IPS DF 4.7 (cell line): ENCODE data around the gene CNTN4.
"Not testable (repeated sequence)": the region's sequence is repeated elsewhere in the genome, so short reads cannot be mapped to it uniquely, and the experiment has no call there.

Source experiments
- DNase-seq: peaks from one replicate; pipeline ENCODE4 v3.0.0-alpha.2; 2013; ENCODE audit warnings: low spot score; ENCODE audit errors: extremely low read depth

Gene CNTN4

DNA sequence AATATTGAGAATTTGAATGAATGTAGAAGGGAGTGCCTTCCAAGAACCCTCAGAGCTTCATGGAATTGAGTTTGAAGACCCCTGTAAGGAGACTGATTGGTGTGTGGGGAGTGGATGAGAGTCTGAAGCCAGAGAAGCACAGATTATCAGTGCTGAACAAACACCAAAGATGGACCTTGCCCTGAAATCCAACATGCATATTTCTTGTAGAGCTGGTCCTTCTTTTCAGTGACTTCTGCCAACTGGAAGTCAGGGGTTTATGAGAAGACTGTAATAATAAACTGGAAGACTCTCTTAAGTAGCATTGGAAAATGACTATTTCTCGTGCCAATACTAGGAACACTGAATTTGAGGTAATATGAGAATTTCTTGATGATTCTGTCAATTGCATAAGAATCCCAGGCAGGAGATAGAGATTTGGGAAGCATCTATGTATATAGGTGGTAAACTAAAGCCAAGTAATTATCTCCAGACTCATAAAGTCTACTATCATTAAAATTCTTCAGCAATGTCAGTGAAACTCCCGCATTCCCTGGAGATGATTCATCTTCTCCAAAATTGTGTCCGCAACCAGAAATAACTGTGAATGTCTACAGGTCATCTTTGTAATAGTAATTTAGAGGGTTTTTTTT lies 797.8 kb downstream of the CNTN4 start:
- no peak for DNase-seq

DNA sequence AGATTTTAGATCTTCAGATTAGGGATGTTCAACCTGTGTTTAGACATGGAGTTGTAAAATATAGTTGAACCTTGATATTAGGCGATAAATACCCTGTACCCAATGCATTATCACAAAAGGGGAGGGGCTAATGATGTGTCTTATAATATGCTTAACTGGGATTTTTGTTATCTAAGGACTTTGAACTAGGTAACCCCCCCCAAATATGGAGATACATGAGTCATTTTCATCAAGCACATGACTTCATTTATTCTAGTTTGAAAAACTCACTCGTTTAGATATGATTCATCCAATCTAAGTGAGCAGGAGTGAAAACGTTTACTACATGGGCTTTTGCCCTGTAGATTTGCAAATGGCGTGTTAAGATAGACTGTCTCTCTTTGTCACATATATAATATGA lies 799.2 kb downstream of the CNTN4 start:
- no peak for DNase-seq

DNA sequence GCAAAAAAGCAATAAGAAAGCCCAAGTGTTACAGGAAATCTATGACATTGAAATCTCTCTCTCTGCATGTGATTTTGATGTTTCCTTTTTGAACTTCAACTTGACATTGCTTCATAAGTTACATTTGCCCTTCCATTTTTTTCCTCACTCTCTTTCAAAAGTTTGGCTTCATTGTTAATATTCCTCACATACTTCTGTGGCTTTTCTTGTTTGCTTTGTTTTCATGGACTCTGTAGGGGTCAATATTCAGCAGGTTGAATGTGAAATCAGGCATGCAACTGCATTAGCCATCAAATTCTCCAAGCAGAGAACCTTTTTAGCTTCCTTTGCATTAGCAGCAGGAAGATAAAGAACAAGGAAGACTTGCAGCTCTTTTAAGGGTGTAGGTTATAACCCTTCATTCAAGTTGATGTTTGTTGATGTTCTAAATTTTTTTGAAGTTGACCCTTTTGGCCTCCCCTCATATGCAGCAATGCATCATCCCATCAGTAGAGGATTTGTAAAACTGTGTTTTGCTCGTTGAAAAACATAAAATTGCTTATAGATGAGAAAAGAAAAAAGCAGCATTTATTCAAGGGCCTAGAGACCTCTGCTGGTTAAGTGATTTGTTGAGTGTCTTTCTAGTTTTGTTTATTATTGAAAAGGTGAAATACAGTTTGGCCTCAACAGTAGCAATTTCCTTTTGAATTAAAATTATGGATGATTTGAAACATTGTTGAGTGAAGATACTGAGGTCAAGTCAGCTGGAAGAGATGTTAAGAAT lies 800.1 kb downstream of the CNTN4 start:
- DNase-seq, result no peak

DNA sequence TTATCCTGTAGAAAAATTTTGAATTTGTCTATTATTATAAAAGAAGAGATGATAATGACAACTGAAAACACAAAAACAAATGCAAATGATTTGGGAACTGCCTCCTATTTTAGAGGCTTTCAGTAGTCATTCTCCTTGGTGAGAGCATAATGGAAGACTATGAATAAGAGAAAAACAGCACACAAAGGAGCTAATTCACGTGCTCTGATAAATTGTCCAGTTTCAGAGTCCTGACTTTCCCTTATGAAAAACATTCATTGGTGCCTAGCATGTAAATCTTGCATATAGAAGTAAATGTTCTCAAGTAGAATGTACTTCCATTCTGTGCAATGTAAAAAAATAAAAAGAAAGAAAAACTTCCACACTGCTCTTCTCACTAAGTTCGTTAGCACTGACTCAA lies 805.4 kb downstream of the CNTN4 start:
- no peak for DNase-seq

DNA sequence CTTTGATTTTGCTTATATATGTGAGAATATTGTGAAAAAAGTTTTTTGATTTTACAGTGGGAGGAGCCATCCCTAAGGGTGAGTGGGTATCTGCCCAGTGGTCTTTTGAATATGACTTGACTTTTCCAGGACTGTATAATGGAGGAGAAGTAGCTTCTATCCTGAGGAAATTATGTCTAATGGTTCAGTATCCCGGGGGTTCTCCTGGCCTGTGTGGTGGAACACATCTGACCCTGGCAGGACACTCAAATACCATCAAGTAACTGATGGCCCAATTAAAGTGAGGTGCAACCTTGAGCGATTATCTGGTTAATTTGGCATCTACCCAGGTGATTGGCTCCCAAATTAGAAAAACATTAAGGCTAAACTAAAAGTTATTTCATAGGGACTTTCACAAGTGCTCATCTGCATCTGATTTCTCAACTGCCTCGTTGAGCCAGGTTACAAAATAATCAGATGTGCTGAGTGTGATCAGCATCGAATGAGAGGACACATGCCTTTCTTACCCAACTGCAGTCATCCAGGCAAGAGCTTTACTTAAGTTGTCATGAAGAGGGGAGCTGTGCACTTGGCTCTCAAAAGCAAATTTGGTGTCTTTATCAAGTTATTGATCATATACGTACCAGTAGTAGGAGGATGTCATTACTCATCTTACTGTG lies 810.2 kb downstream of the CNTN4 start:
- no peak for DNase-seq

DNA sequence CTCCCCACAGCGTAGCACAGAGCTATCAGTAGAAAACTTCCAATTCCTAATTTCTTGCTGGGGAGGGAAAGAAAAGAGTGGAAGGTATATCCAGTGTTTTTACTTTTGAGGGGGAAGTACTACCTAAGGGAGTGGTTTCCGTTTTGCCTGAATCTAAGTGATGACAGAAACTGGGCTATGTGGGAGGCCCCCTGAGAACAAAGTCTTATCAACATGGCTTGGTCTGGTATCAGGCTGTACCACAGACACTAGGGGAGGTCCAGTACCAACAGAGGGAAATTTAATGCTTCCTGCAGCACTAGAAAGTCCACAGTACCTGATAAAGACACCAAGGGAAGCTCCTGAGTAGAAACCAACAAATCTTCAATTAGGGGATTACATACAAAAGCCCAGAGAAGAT lies 812.3 kb downstream of the CNTN4 start:
- no peak for DNase-seq

DNA sequence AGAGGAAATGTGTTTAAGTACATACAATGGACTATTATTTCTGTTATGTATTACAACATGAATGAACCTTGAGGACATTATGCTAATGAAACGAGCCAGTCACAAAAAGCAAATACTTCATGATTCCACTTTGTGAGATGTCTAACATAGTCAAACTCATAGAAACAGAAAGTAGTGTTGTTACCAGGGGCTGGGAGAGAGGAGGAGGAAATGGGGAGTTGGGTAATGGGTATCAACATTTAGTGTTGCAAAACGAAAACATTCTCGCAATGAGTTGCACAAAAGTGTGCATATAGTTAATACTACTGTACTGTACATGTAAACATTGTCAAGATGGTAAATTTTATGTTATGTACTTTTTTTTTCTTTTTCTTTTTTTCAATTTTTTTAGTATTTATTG lies 817.2 kb downstream of the CNTN4 start:
- DNase-seq, result no peak

DNA sequence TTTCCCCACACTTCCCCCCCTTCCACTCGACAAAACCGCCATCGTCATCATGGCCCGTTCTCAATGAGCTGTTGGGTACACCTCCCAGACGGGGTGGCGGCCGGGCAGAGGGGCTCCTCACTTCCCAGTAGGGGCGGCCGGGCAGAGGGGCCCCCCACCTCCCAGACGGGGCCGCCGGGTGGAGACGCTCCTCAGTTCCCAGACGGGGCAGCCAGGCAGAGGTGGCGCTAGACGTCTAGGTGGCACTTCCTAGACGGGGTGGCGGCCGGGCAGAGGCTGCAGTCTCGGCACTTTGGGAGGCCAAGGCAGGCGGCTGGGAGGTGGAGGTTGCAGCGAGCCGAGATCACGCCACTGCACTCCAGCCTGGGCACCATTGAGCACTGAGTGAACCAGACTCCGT lies 818.0 kb downstream of the CNTN4 start:
- not testable (repeated sequence) for DNase-seq

DNA sequence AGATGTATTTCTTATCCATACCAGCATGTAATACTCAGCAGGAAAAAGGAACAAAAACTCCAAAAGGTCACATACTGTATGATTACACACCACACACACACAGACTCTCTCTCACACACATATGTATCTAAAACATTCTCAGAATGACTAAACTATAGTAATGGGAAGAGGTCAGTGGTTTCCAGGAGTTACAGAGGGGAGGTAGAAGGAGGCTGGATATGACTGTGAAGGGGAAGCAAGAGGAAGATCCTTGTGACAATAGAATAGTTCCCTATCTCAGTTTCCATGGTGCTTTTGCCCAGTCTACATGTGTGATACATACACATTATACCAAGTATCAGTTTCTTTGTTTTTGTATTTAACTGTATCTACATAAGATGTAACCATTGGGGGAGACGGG lies 821.4 kb downstream of the CNTN4 start:
- no peak for DNase-seq

DNA sequence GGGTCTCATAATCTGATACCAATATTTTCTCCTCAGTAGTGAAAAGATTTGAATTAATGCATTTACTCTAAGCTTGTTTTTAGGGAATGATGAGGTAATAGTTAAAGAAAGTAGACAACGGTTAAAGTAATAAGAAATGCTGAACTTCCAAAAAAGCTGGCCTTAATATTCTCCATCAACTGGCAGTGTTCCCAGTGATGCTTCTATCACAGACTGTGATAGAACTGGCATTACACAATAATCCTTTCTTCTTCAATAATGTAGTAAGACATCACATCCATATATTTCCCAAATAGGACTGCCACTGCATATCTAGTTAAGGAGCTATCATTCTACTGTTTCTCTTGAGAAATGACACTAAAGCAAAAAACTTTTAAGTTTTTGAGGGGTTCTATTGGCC lies 822.8 kb downstream of the CNTN4 start:
- DNase-seq, result no peak

DNA sequence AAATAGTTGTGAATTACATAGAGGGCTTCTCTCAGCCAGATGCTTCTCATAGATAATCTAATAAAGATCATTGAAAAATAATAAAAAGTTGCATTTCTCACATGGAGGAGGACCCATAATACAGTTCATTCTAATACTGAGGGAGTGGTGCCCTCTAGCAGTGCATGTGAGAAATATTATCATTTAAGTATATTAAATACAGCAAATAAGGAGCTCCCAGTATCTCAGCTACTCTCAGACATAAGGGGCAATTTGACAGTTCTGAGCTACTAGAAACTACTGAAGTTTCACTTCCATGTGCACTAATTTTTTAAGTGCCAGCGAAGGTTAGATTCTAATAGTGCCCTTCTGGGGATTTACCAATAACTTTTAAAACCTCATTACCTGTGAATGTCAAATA lies 823.2 kb downstream of the CNTN4 start:
- no peak for DNase-seq

DNA sequence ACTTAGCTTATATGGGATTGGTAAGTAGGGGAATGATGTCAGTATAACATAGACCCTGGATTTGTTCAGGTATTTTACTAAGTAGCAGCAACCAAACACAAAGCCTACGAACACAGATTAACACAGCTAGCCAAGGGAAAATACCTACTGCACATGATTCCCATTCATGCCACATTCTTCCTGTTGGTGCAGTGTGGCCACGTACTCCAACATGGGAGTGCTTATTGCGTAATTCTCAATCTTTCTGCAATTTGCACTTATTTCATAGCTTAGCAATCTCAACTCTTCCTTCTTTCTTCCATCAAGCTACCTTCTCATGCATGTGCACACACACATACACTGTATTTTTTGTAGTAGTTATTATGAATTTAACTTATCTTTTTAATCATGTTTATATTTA lies 824.7 kb downstream of the CNTN4 start:
- no peak for DNase-seq

DNA sequence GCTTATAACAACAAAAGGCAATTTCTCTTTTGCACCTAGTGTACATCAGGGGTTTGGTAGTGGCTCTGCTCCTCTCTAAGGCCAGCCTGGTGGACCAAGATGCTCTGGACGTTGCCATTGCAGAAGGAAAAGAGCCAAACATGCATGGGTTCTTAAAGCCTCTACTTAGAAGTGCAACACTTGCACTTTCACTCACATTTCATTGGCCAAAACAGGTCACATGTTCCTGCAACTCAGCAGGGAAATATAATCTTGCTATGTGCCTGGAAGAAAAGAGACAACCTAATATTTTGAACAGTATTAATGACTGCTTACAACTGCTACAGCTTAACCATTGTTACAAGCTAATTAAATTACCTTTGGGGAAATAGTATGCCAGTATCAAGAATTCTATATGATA lies 828.6 kb downstream of the CNTN4 start:
- no peak for DNase-seq

DNA sequence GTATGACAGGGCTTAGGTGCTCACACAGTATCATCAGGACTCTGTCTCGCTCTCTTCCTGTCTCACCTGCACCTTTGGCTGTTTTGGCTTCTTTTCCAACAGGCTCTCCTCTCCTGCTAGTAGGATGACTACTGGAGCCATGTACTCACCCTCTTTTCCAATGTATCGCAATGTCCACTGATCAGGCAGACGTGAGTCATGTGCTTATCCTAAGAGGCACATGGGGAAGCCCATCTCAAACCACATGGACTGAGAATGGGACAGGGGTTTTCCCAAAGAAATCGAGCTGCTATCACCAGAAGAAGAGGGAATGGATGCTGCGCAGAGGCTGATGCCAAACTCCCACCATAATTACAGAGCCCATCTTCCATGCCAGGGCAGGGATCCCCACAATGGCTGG lies 830.9 kb downstream of the CNTN4 start:
- no peak for DNase-seq

DNA sequence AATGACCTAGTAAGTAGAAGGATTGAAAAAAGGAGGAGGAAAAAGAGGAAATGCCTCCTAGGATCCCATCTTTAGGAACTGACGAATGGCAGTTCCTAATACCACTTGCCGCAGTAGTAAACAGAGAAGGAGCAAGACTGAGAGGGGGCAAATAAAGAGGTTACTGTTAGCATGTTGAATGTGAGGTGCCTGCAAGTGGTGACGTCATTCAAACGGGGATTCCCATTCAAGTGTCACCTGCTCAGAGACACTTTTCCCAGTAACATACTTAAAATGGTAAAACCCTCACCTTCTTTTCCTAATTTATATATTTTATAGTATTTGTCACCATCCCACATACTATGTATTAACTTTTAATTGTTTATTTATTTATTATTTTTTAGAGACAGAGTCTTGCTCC lies 832.6 kb downstream of the CNTN4 start:
- no peak for DNase-seq

DNA sequence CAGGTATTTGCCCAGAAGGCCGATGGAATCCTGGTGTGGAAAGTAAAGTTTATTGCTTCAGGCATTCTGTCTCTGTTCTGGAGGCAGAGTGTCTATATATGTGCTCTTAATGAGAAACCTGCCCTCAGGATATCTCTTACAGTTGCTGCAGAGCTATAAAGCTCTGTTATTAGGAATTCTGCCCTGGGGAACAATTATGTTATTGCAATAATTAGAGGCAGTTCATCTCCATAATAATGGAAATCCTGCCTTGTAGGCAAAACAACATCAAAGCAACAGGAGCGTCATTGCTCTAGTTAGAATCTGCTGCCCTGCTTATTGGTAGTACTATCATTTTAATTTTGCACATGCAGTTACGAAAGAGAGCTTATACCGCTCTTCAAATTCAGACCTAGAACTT lies 835.9 kb downstream of the CNTN4 start:
- no peak for DNase-seq

DNA sequence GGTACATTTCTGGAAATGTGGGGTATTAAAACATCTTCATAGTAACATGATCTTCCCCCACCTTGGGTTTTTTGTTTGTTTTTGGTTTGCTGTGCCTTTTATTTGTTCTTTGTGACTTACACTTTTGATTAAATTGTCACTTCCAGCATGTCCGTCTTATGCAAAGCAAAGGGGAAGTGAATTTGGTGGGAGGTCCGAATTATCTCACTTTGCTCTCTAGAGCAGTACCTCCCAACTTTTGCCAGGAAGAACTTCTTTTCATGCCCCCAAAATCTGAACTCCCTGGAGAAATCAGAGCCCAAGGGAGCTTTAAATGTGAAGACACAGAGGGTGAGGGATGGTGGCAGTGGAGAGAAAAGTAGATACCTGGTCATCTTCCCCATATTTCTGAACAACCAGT lies 838.4 kb downstream of the CNTN4 start:
- DNase-seq, result no peak

DNA sequence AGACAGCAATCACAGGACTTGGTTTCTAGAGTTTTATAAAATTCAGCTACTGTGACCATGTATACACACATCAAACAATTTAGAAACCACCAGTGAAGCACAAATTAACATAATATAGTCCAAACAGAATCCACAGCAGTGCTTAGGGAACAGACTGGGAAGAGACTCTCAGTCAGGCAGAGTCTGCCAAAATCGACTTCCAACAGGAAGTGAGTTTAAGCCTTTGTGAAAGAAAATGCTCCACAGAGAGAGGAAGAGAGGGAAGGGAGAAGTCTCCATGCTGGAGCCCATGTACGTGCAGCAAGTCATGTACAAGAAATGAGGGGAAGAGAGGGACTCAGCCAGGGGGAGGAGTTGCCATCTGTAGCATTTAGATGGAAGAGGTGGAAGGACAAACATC lies 838.9 kb downstream of the CNTN4 start:
- DNase-seq, result no peak

DNA sequence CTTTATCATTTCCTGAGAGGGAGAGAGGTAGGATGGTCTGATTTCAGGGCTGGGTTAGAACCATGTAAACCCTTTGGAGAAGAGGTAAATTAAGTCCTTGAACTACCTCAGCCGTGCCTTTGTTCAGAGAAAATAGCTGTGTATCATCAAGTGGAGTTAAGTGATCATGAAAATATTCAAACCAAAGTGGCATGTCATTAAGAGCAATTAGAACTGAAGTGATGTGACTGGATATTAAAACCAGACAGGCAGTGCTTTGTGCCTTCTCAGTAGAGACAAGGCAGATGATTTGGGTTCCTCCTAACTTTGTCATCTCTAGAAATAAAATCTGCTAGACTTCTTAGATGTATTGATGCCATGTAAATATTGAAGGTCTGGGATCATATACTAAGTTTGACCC lies 840.0 kb downstream of the CNTN4 start:
- DNase-seq, result no peak

DNA sequence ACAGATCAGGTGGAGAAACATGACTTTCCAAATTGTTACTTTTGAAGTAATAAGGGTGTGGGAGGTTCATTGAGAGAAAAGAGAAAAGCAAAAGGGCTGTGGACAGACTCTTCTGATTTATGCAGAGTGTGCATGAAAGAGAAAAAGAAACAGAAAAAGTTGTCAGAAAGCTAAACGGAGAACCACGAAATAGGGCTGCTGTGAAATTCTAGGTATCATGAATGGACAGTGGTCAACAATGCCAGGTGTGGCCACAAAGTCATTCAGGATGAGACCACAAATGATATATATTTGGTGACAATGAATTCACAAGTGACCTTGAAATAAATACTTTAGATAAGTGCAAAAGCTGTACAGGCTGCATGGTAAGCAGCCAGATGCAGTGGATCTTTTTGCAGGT lies 841.4 kb downstream of the CNTN4 start:
- DNase-seq, result no peak

DNA sequence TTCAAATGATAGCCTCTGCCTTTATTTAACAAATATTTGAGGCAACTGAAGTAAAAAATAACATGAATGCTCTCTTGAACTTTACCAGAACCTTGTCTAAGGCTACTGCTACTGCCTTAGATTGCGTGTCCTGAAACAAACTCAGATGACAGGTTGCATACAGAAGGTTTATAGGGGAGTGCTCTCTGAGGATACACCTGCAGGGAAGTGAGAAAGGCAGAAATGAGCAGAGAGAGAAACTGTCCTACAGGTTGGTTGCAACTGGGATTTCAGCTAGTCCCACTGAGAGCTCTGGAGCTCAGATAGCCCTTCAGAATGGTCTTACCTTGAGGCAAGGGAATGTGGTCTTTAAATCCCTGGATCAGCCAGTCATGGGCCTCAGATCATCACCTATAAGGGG lies 846.0 kb downstream of the CNTN4 start:
- DNase-seq, result no peak

DNA sequence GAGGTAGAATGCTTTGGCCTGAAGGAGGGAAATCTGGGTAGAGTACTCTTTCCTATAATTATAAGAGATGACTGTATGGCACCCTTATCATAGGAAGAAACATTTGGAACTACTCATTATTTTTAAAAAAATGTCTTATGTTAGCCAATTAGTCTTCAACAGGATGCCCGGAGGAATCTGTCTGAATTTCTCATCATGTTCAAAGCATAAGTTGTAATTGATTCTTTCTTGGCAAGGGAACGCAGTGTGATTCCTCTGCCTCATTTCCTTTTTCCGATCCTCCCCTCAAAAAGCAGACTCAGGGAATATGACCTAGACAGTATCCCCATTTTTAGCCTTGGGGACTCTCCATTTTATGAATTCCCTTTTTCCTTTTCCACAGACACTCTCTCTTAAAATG lies 846.5 kb downstream of the CNTN4 start:
- no peak for DNase-seq

DNA sequence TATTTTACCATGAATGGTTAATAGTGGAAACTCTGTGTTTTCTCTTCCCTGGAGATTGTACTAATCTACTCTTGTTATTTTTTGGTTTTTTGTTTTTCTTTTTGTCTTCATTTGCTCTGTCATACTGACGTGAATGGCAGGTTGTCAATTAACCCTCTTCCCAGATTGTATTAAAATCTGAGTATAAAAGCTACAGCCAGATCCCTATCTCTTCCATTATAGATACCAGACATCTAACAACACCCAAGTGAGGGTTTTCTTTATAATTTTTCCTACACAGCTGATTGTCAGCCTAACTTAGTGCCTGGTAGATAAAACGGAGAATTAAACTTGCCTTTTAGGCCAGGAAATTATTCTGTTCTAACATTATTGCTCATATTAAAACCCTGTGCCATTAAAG lies 848.9 kb downstream of the CNTN4 start:
- DNase-seq, result no peak
